HEK293 (cell line): ENCODE results near the gene TPH2.

ENCODE experiments used
- CTCF ChIA-PET: fragments of 350-600 bp; formaldehyde crosslinking; extraction: SDS; loops from one replicate; lab custom pipeline; 2021; ENCODE audit warnings: antibody characterized with exemption; lab: Yijun Ruan, JAX
- POLR2A ChIA-PET: fragments of 300-600 bp; formaldehyde crosslinking; extraction: SDS; loops from one replicate; lab custom pipeline; 2020; ENCODE audit warnings: antibody characterized with exemption, inconsistent platforms; lab: Yijun Ruan, JAX
- H3K27ac ChIP-seq: fragments of 200-500 bp; sonication (Bioruptor generic); 2 replicates; pipeline ENCODE4 v1.5.1; 2014; ENCODE audit warnings: low read depth, low read length, control low read depth, inconsistent platforms; ENCODE audit errors: extremely low read depth
- H3K36me3 ChIP-seq, 2 experiments: fragments of 200-500 bp in 1 of 2; sonication (Bioruptor generic) in 1 of 2; 1 replicate in 1 of 2; 2 replicates in 1 of 2; pipeline ENCODE4 v1.5.1; 2014 to 2017; ENCODE audit warnings: inconsistent platforms in 2 of 2, low read length in 2 of 2; ENCODE audit not compliant: control insufficient read depth in 2 of 2, insufficient read depth in 1 of 2
- H3K4me1 ChIP-seq: fragments of 200-500 bp; sonication (Bioruptor generic); 2 replicates; pipeline ENCODE4 v1.5.1; 2014; ENCODE audit warnings: mild to moderate bottlenecking, low read length, inconsistent platforms; ENCODE audit not compliant: control insufficient read depth, insufficient read depth
- H3K4me3 ChIP-seq: 2 replicates; pipeline ENCODE4 v1.5.1; 2011; ENCODE audit warnings: low read depth, mild to moderate bottlenecking, control low read depth, low read length, moderate library complexity
- H3K9me3 ChIP-seq: fragments of 200-500 bp; sonication (Bioruptor generic); 2 replicates; pipeline ENCODE4 v1.5.1; 2014; ENCODE audit warnings: low read depth, low read length, inconsistent platforms; ENCODE audit not compliant: control insufficient read depth, insufficient read depth
- ATF2 ChIP-seq: fragments of 450-650 bp; formaldehyde crosslinking; IDR thresholded peaks from 2 replicates; pipeline ENCODE4 v1.5.1; 2016; ENCODE audit warnings: missing biosample characterization, missing genetic modification characterization, low read depth
- GLIS2 ChIP-seq: fragments of 450-650 bp; formaldehyde crosslinking; IDR thresholded peaks from 2 replicates; pipeline ENCODE4 v1.5.1; 2016; ENCODE audit warnings: missing biosample characterization, missing genetic modification characterization
- KLF17 ChIP-seq: fragments of 450-650 bp; formaldehyde crosslinking; IDR thresholded peaks from 2 replicates; pipeline ENCODE4 v1.5.1; 2016; ENCODE audit warnings: missing biosample characterization, missing genetic modification characterization
- OVOL3 ChIP-seq: fragments of 450-650 bp; formaldehyde crosslinking; IDR thresholded peaks from 2 replicates; pipeline ENCODE4 v1.5.1; 2016; ENCODE audit warnings: missing biosample characterization, missing genetic modification characterization
- PRDM2 ChIP-seq: fragments of 450-650 bp; formaldehyde crosslinking; IDR thresholded peaks from 2 replicates; pipeline ENCODE4 v1.5.1; 2016; ENCODE audit warnings: missing biosample characterization, missing genetic modification characterization, borderline replicate concordance
- SALL2 ChIP-seq: fragments of 450-650 bp; formaldehyde crosslinking; IDR thresholded peaks from 2 replicates; pipeline ENCODE4 v1.5.0; 2017; ENCODE audit warnings: missing biosample characterization, mild to moderate bottlenecking, missing genetic modification characterization, borderline replicate concordance
- SP3 ChIP-seq: fragments of 450-650 bp; formaldehyde crosslinking; IDR thresholded peaks from 2 replicates; pipeline ENCODE4 v1.5.1; 2016; ENCODE audit warnings: missing biosample characterization, missing genetic modification characterization
- ZBTB21 ChIP-seq: fragments of 450-650 bp; formaldehyde crosslinking; IDR thresholded peaks from 2 replicates; pipeline ENCODE4 v1.5.1; 2017; ENCODE audit warnings: missing biosample characterization, missing genetic modification characterization
- ZBTB48 ChIP-seq: fragments of 450-650 bp; formaldehyde crosslinking; IDR thresholded peaks from 2 replicates; pipeline ENCODE4 v1.5.1; 2016; ENCODE audit warnings: missing biosample characterization, missing genetic modification characterization
- ZBTB8A ChIP-seq: fragments of 450-650 bp; formaldehyde crosslinking; IDR thresholded peaks from 2 replicates; pipeline ENCODE4 v1.5.1; 2016; ENCODE audit warnings: missing biosample characterization, missing genetic modification characterization
- ZNF10 ChIP-seq: fragments of 450-650 bp; formaldehyde crosslinking; IDR thresholded peaks from 2 replicates; pipeline ENCODE4 v1.5.1; 2017; ENCODE audit warnings: missing biosample characterization, missing genetic modification characterization
- ZNF112 ChIP-seq: fragments of 450-650 bp; formaldehyde crosslinking; IDR thresholded peaks from 2 replicates; pipeline ENCODE4 v1.5.0; 2017; ENCODE audit warnings: missing biosample characterization, missing genetic modification characterization
- ZNF121 ChIP-seq: fragments of 450-650 bp; formaldehyde crosslinking; IDR thresholded peaks from 2 replicates; pipeline ENCODE4 v1.5.1; 2016; ENCODE audit warnings: missing biosample characterization, missing genetic modification characterization
- ZNF140 ChIP-seq: fragments of 450-650 bp; formaldehyde crosslinking; IDR thresholded peaks from 2 replicates; pipeline ENCODE4 v1.5.1; 2016; ENCODE audit warnings: missing biosample characterization, missing genetic modification characterization
- ZNF157 ChIP-seq: fragments of 450-650 bp; formaldehyde crosslinking; IDR thresholded peaks from 2 replicates; pipeline ENCODE4 v1.5.1; 2016; ENCODE audit warnings: missing biosample characterization, missing genetic modification characterization
- ZNF175 ChIP-seq: fragments of 450-650 bp; formaldehyde crosslinking; IDR thresholded peaks from 2 replicates; pipeline ENCODE4 v1.5.1; 2016; ENCODE audit warnings: missing biosample characterization, missing genetic modification characterization
- ZNF23 ChIP-seq: fragments of 450-650 bp; formaldehyde crosslinking; IDR thresholded peaks from 2 replicates; pipeline ENCODE4 v1.5.1; 2016; ENCODE audit warnings: missing biosample characterization, missing genetic modification characterization, borderline replicate concordance
- ZNF311 ChIP-seq: fragments of 450-650 bp; formaldehyde crosslinking; IDR thresholded peaks from 2 replicates; pipeline ENCODE4 v1.5.1; 2017; ENCODE audit warnings: missing biosample characterization, missing genetic modification characterization, borderline replicate concordance
- ZNF354C ChIP-seq: fragments of 450-650 bp; formaldehyde crosslinking; IDR thresholded peaks from 2 replicates; pipeline ENCODE4 v1.5.1; 2016; ENCODE audit warnings: missing biosample characterization, missing genetic modification characterization, low read depth, borderline replicate concordance
- ZNF394 ChIP-seq: fragments of 450-650 bp; formaldehyde crosslinking; IDR thresholded peaks from 2 replicates; pipeline ENCODE4 v1.5.1; 2016; ENCODE audit warnings: missing biosample characterization, missing genetic modification characterization, mild to moderate bottlenecking, moderate library complexity, borderline replicate concordance
- ZNF423 ChIP-seq: fragments of 450-650 bp; formaldehyde crosslinking; IDR thresholded peaks from 2 replicates; pipeline ENCODE4 v1.5.1; 2016; ENCODE audit warnings: missing biosample characterization, missing genetic modification characterization
- ZNF449 ChIP-seq: fragments of 450-650 bp; formaldehyde crosslinking; IDR thresholded peaks from 2 replicates; pipeline ENCODE4 v1.5.1; 2017; ENCODE audit warnings: missing biosample characterization, mild to moderate bottlenecking, missing genetic modification characterization, moderate library complexity
- ZNF473 ChIP-seq: fragments of 450-650 bp; formaldehyde crosslinking; IDR thresholded peaks from 2 replicates; pipeline ENCODE4 v1.5.1; 2017; ENCODE audit warnings: missing biosample characterization, missing genetic modification characterization
- ZNF548 ChIP-seq: fragments of 450-650 bp; formaldehyde crosslinking; IDR thresholded peaks from 2 replicates; pipeline ENCODE4 v1.5.1; 2016; ENCODE audit warnings: missing biosample characterization, missing genetic modification characterization
- ZNF571 ChIP-seq: fragments of 450-650 bp; formaldehyde crosslinking; IDR thresholded peaks from 2 replicates; pipeline ENCODE4 v1.5.0; 2017; ENCODE audit warnings: missing biosample characterization, missing genetic modification characterization

Gene TPH2

GRCh38 chr12:72075401-72075800 lies 136.8 kb downstream of the TPH2 start:
- no peak overlapping the region for H3K27ac ChIP-seq
- no peak overlapping the region for H3K4me3 ChIP-seq
- CTCF ChIA-PET: no interaction called here
- TF ChIP-seq ZNF112 (tag by site-specific recombination) (no peak), ZNF311 (no peak), ZNF175 (tag by site-specific recombination) (no peak), KLF17 (tag by site-specific recombination) (no peak), ZNF571 (tag by site-specific recombination) (no peak), ZNF449 (tag by site-specific recombination) (no peak), ZNF354C (no peak), ZNF473 (tag by site-specific recombination) (no peak), SP3 (tag by site-specific recombination) (no peak), ZNF10 (tag by site-specific recombination) (no peak), ZBTB8A (tag by site-specific recombination) (no peak), ZNF423 (tag by site-specific recombination) (no peak), ZNF394 (tag by site-specific recombination) (no peak), ZBTB48 (no peak), ZBTB21 (no peak), ZNF23 (no peak), ZNF157 (tag by site-specific recombination) (no peak), SALL2 (no peak), ZNF121 (tag by site-specific recombination) (no peak)
- H3K36me3 ChIP-seq: no peaks in the 10 kb centered on the region
- no peaks in the 10 kb centered on the region for H3K4me1 ChIP-seq
- POLR2A ChIA-PET: no interaction called here
- H3K9me3 ChIP-seq: no peaks in the 10 kb centered on the region

- no peaks in the 10 kb centered on the region for H3K36me3 ChIP-seq
- no peak overlapping the region for H3K4me3 ChIP-seq
- POLR2A ChIA-PET: no interaction called here
- no peak for TF ChIP-seq ATF2
- no peak for TF ChIP-seq OVOL3
- no peak for TF ChIP-seq ZNF140
- TF ChIP-seq PRDM2 (tag by site-specific recombination): no peak
- no peak for TF ChIP-seq ZNF548 (tag by site-specific recombination)
- TF ChIP-seq GLIS2: no peak
- H3K4me1 ChIP-seq: no peaks in the 10 kb centered on the region
- H3K27ac ChIP-seq: no peak overlapping the region
- H3K9me3 ChIP-seq: no peaks in the 10 kb centered on the region
- CTCF ChIA-PET: no interaction called here
Measured at GRCh38 chr12:72075891-72076557, 137.4 kb downstream of the TPH2 start.
